A673 (cell line): ENCODE data around the gene ATG4B. TPM values are rescaled to one million over a fixed set of nuclear protein-coding genes. Genes with fewer than 3 reads are reported as not detected.

Experiments
- BruUV-seq: library from RNA; stranded (reverse); fragments of 400-500 nt; replicated peaks from 2 replicates; lab custom pipeline; 2021; lab: Mats Ljungman, UMichigan
- CTCF ChIA-PET: fragments of 300-600 bp; sonication (Branson Sonifier 250); formaldehyde crosslinking; loops from one replicate; lab custom pipeline; 2022; ENCODE audit warnings: antibody characterized with exemption; lab: Charles Lee
- POLR2A ChIA-PET: fragments of 300-600 bp; sonication (Branson Sonifier 250); formaldehyde crosslinking; loops from one replicate; lab custom pipeline; 2022; ENCODE audit warnings: antibody characterized with exemption; ENCODE audit not compliant: low non-redundant PET; lab: Charles Lee
- DNase-seq: peaks from one replicate; pipeline ENCODE4 v3.0.0-alpha.2; 2015; ENCODE audit warnings: low spot score
- H3K27ac ChIP-seq: fragments of 200-600 bp; sonication (generic); 2 replicates; pipeline ENCODE4 v1.5.1; 2016; ENCODE audit warnings: mixed run types, low read depth, mild to moderate bottlenecking, mixed read lengths, antibody characterized with exemption, low read length; ENCODE audit not compliant: poor library complexity, severe bottlenecking
- H3K27me3 ChIP-seq: fragments of 200-600 bp; sonication (generic); replicated peaks from 2 replicates; pipeline ENCODE4 v1.6.1; 2017; ENCODE audit warnings: mixed run types, low read depth, mild to moderate bottlenecking, mixed read lengths, antibody characterized with exemption, low read length; ENCODE audit not compliant: insufficient read depth, poor library complexity
- H3K36me3 ChIP-seq: fragments of 200-600 bp; sonication (generic); 2 replicates; pipeline ENCODE4 v1.6.1; 2016; ENCODE audit warnings: mixed run types, mild to moderate bottlenecking, mixed read lengths, antibody characterized with exemption, low read length; ENCODE audit not compliant: insufficient read depth, poor library complexity, severe bottlenecking
- H3K4me1 ChIP-seq: fragments of 200-600 bp; sonication (generic); 2 replicates; pipeline ENCODE4 v1.6.1; 2017; ENCODE audit warnings: mixed run types, mild to moderate bottlenecking, mixed read lengths, antibody characterized with exemption, low read length; ENCODE audit not compliant: insufficient read depth, poor library complexity, severe bottlenecking
- H3K4me3 ChIP-seq: fragments of 200-600 bp; sonication (generic); 2 replicates; pipeline ENCODE4 v1.5.1; 2016; ENCODE audit warnings: low read depth, mixed run types, mild to moderate bottlenecking, mixed read lengths, low read length; ENCODE audit not compliant: poor library complexity, severe bottlenecking
- H3K9me3 ChIP-seq: fragments of 200-600 bp; sonication (generic); 2 replicates; pipeline ENCODE4 v1.6.1; 2016; ENCODE audit warnings: mixed run types, low read depth, mild to moderate bottlenecking, mixed read lengths, antibody characterized with exemption, low read length; ENCODE audit not compliant: poor library complexity, severe bottlenecking
- EZH2 ChIP-seq: fragments of 200-600 bp; sonication (generic); IDR thresholded peaks from 2 replicates; pipeline ENCODE4 v1.6.1; 2017; ENCODE audit warnings: borderline replicate concordance, low read depth, mild to moderate bottlenecking, mixed read lengths, antibody characterized with exemption, low read length; ENCODE audit not compliant: poor library complexity, severe bottlenecking
- intact Hi-C: fragments of 100-400 bp; cut with micrococcal nuclease; formaldehyde crosslinking; loops from one replicate; pipeline ENCODE4 v1.10.0; 2022; ENCODE audit not compliant: unreplicated experiment
- total RNA-seq: library from RNA; stranded (reverse); gene quantifications from 2 replicates; pipeline ENCODE4 v1.2.3, GENCODE V29; 2021
- TF ChIP-seq, protein P1 (sequence below): fragments of 300-800, 200-600 bp; sonication (generic); conservative IDR thresholded peaks from 2 replicates; pipeline ENCODE4 v1.5.1; 2017; ENCODE audit warnings: low read depth, mild to moderate bottlenecking, antibody characterized with exemption, low read length, moderate library complexity, mixed read lengths

The ATG4B gene
- total RNA-seq, 1 experiment from 2014 or later = 102 TPM

DNA sequence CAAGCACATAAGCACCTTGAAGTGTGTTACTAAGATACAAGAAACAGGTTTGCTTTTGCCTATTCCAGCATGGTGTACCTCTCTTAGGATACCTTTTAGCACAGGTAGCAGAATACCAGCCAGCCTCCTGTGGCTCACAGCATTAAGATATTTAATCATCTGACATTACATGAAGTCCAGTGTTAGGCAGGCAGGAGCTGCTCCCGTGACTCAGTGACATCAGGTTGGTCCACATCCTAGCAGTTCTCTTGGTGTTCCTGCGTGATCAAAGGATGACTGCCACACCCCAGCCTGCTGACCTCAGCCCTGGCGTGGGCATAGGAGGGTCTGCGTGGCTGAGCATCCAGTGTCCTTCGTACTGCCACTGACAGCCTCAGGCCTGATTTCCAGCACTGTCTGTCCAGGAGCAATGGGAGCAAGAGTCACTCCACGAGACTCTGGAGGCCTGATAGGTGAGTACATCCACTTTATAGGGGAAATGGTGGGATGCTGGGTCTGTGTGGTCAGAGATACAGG, 52.8 kb downstream of the ATG4B start:
- Histone ChIP-seq H3K27ac (no peak overlapping the region), H3K9me3 (no peaks in the 10 kb centered on the region), H3K27me3 (no peaks in the 10 kb centered on the region), H3K36me3 (peaks cover 53% of the 10 kb centered on the region), H3K4me3 (no peak overlapping the region), H3K4me1 (peaks cover 11% of the 10 kb centered on the region)
- BruUV-seq = no TSS peak
- DNase-seq = no peak
- ChIA-PET CTCF (no interaction called here), POLR2A (no interaction called here)
- TF ChIP-seq, protein P1, sequence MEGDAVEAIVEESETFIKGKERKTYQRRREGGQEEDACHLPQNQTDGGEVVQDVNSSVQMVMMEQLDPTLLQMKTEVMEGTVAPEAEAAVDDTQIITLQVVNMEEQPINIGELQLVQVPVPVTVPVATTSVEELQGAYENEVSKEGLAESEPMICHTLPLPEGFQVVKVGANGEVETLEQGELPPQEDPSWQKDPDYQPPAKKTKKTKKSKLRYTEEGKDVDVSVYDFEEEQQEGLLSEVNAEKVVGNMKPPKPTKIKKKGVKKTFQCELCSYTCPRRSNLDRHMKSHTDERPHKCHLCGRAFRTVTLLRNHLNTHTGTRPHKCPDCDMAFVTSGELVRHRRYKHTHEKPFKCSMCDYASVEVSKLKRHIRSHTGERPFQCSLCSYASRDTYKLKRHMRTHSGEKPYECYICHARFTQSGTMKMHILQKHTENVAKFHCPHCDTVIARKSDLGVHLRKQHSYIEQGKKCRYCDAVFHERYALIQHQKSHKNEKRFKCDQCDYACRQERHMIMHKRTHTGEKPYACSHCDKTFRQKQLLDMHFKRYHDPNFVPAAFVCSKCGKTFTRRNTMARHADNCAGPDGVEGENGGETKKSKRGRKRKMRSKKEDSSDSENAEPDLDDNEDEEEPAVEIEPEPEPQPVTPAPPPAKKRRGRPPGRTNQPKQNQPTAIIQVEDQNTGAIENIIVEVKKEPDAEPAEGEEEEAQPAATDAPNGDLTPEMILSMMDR = no peak
- TF ChIP-seq EZH2 = no peak
- intact Hi-C loops = no loop called here

DNA sequence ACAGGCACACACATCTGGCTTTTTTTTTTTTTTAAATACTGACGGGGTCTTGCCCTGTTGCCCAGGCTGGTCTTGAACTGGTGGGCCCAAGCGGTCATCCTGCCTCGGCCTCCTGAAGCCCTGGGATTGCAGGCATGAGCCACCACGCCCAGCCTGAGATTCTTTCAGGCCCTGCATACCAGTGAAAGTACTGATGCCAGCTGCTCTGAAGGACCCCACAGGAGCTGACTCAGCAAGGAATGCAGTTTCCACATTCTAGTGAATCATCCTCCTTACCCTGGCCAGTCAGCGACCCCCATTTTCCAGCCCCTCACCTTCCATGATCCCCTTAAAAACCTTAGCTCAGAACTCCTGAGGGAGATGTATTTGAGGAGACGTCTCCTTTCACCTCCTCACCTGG, 55.0 kb downstream of the ATG4B start:
- ChIA-PET CTCF (no interaction called here), POLR2A (no interaction called here)
- Histone ChIP-seq H3K36me3 (peaks cover 56% of the 10 kb centered on the region), H3K4me3 (no peak overlapping the region), H3K9me3 (no peaks in the 10 kb centered on the region), H3K27me3 (no peaks in the 10 kb centered on the region), H3K4me1 (peaks cover 6% of the 10 kb centered on the region), H3K27ac (no peak overlapping the region)
- intact Hi-C loops = no loop called here
- TF ChIP-seq, protein P1 = no peak
- no peak for TF ChIP-seq EZH2
- no TSS peak for BruUV-seq
- no peak for DNase-seq

DNA sequence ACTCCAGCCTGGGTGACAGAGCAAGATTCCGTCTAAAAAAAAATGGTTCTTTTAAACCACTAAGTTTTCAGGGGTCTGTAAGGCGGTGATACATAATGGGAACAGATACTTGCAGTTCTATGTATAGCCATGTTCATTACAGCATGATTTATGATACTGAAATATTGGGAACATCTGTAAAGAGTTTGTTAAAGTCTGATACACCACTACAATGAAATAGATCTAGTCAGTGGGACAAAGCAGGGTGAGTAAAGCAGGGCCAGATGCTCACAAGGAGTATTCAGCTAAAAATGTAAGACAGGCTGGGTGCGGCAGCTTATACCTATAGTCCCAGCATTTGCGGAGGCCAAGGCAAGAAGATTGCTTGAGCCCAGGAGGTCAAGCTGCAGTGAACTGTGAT, 58.2 kb downstream of the ATG4B start:
- no peak overlapping the region for H3K27ac ChIP-seq
- BruUV-seq = no TSS peak
- no peaks in the 10 kb centered on the region for H3K27me3 ChIP-seq
- H3K9me3 ChIP-seq = no peaks in the 10 kb centered on the region
- intact Hi-C loops = no loop called here
- DNase-seq = no peak
- H3K36me3 ChIP-seq = peaks cover 42% of the 10 kb centered on the region
- CTCF ChIA-PET = no interaction called here
- no peak overlapping the region for H3K4me3 ChIP-seq
- TF ChIP-seq EZH2 = no peak
- TF ChIP-seq, protein P1 = no peak
- POLR2A ChIA-PET = no interaction called here
- H3K4me1 ChIP-seq = peaks cover 6% of the 10 kb centered on the region
